Adrenal gland (tissue), 5 donors: ENCODE results near the gene LUM.

Experiments
- CTCF ChIP-seq, 6 experiments: fragments of 450-650 bp in 4 of 6; fragments of 200-600 bp in 2 of 6; sonication (generic) in 1 of 6; IDR thresholded peaks; 1 replicate in 5 of 6; 2 replicates in 1 of 6; pipeline versions ENCODE4 v1.5.1 to v1.8.0; 2016 to 2021; ENCODE audit warnings: antibody characterized with exemption in 6 of 6, mild to moderate bottlenecking in 2 of 6, moderate library complexity in 1 of 6
- POLR2A ChIP-seq, 2 donors: fragments of 450-650 bp; IDR thresholded peaks; one replicate each; pipeline ENCODE4 v1.6.1; 2017; ENCODE audit warnings: antibody characterized with exemption in 2 of 2, mild to moderate bottlenecking in 2 of 2, moderate library complexity in 1 of 2
- donor health status: DM: no; HTN: no; CAD: no.

GRCh38 chr12:91094957-91095356, 16.3 kb downstream of the LUM start:
- TF ChIP-seq POLR2A (IDR thresholded peaks at IDR 0.05) (no peak), CTCF (IDR thresholded peaks at IDR 0.05) (no peak)
